ENCODE data around the gene METTL25B. TPM values are rescaled to one million over a fixed set of nuclear protein-coding genes. Genes with fewer than 3 reads are reported as not detected.

The METTL25B gene
- total RNA-seq, 4 donors from 2014 or later: 3.5 to 69.7 (median 29.4) TPM

DNA sequence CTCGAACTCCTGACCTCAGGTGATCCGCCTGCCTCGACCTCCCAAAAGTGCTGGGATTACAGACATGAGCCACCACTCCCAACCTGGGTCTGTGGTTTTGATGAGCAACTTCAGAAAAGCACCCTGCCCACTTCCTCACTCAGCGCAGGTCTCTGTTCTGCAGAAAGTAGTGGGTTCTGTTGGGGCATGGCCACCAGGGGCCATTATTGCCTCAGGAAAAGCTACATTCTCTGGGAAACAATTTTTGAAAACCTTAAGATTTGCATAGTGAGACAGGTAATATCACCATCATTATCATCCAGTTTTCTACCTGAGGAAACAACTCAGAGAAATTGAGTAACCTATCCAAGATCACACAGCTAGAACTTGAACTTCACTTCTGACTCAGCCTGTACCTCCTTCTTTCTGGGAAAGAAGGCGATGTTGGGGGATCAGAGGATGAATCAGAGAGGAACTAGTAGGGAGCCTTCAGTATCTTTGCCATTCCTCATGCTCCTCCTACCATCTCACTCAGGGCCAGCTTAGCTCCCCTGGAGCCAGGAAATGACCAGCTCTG, 44.0 kb upstream of the METTL25B start:
- H3K27me3 ChIP-seq: no peaks in the 10 kb centered on the region
- TF ChIP-seq, protein P1, sequence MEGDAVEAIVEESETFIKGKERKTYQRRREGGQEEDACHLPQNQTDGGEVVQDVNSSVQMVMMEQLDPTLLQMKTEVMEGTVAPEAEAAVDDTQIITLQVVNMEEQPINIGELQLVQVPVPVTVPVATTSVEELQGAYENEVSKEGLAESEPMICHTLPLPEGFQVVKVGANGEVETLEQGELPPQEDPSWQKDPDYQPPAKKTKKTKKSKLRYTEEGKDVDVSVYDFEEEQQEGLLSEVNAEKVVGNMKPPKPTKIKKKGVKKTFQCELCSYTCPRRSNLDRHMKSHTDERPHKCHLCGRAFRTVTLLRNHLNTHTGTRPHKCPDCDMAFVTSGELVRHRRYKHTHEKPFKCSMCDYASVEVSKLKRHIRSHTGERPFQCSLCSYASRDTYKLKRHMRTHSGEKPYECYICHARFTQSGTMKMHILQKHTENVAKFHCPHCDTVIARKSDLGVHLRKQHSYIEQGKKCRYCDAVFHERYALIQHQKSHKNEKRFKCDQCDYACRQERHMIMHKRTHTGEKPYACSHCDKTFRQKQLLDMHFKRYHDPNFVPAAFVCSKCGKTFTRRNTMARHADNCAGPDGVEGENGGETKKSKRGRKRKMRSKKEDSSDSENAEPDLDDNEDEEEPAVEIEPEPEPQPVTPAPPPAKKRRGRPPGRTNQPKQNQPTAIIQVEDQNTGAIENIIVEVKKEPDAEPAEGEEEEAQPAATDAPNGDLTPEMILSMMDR (IDR thresholded peaks at IDR 0.05): no peak
- no peak for TF ChIP-seq POLR2A (IDR thresholded peaks at IDR 0.05)
- H3K36me3 ChIP-seq: no peaks in the 10 kb centered on the region
- no peaks in the 10 kb centered on the region for H3K4me1 ChIP-seq
- no peak overlapping the region for H3K27ac ChIP-seq
- intact Hi-C loops (cut with DNase I; ENCODE audit: low total_unique reads): no loop called here
- H3K4me3 ChIP-seq: no peak overlapping the region
- DNase-seq: no peak
- no peaks in the 10 kb centered on the region for H3K9me3 ChIP-seq

DNA sequence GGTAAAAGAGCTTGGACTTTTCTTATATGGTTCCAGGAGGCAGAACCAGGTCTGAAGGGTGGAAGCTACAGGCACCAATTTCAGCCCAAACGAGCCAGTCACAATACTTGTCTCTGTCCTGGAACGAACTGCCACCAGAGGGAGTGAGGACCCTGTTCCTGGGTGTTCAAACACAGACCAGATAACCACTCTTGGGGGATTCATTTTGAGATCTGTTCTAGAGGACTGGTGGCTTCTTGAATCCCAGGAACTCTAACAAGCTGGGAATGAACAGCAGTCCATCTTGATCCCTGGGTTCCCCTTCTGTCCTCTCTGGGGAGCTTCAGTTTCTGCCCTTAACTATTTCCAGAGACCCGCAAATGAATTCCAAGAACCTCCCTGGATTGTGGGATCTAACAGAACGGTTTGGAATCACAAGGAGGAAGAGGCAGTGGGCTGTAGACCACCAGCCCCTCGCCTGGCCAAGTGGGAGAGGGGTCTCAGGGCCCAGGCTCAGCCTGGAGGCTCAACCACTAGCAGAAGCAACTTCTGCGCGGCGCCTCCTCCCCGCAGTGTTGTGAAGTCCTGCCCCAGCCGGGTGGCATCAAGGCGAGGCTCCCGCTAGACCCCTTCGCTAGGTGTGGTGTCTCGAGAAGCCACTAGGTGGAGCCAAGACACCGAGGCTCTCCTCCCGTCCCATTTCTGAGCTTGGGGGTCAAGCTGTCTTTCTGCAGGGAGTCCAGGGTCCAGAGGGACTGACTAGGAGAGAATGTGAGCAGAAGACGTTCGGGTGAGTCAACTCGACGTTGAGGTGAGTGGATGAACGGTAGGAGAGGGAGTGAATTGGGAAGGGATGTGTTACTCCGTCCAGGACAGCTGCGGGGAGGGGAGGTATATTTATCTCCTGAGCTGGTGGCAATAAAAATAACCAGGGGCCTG, 39.0 kb upstream of the METTL25B start:
- peak; percentile 82 to 83 for DNase-seq
- intact Hi-C loops (cut with DNase I; ENCODE audit: low total_unique reads): no loop called here
- Histone ChIP-seq H3K27me3 (no peaks in the 10 kb centered on the region), H3K4me3 (no peak overlapping the region), H3K36me3 (no peaks in the 10 kb centered on the region), H3K4me1 (no peaks in the 10 kb centered on the region), H3K9me3 (no peaks in the 10 kb centered on the region), H3K27ac (peak overlapping the region; percentile 13 to 70)
- no peak for TF ChIP-seq POLR2A (IDR thresholded peaks at IDR 0.05)
- TF ChIP-seq, protein P1 (IDR thresholded peaks at IDR 0.05): peak; percentile 92 to 97 (median 94)

DNA sequence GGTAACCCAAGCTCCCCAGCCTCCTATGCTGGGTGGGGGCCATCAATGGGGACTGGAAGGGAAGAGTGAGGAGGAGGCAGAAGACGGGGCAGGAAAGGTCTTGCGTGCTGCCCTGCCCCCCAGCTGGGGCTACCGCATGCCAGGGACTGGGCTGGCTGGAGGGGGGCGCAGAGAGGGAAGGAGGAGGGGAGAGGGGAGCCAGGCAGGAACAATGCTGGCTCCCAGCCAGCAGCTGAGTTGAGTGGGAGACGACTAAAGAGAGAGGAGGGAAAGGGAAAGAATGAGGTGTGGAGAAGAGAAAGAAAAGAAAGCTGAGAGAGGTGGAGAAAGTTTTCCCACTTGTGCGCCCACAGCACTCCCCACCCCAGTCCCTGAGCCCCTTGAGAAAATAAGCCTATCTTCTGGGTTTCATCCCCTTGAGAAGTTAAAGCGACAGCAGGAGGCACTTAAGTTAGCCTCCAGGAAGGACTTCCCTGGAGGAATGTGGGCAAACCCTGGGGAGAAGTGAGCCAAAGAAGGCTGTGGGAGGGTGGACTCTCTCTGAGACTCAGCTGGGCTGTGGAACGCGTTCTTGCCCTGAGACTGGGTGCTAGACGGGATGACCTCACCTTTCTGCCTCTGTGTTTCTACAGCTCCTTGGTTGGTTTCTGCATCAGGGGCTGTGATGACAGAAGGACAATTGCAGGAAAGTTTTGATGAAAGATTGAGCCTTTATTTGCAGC, 38.2 kb upstream of the METTL25B start:
- Histone ChIP-seq H3K4me3 (no peak overlapping the region), H3K36me3 (no peaks in the 10 kb centered on the region), H3K9me3 (no peaks in the 10 kb centered on the region), H3K4me1 (no peaks in the 10 kb centered on the region), H3K27ac (peak overlapping the region in 1 of 2 donors; percentile 70), H3K27me3 (no peaks in the 10 kb centered on the region)
- no peak for DNase-seq
- TF ChIP-seq, protein P1 (IDR thresholded peaks at IDR 0.05): no peak
- TF ChIP-seq POLR2A (IDR thresholded peaks at IDR 0.05): no peak
- intact Hi-C loops (cut with DNase I; ENCODE audit: low total_unique reads): loop anchor here (2.0 to 10.0 kb wide), 2 partner anchors 35 to 195 kb away; no protein-coding TSS in a partner anchor

DNA sequence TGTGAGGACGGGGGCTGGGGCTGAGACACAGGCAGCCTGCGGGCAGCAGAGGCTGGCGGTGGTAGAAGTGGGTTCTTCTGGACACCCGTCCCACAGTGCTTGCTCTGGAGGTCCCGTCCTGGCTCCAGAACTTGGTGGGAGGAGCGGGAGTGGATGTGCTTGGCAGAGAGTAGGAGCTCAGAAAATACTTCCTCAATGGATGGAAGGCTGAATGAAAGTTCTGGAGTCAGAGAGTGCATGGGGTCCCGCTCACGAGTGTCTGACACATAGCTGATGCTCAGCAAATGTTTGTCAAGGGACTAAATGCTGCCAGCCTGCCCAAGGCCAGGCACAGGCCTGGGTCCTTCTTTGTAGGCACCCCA, 37.6 kb upstream of the METTL25B start:
- intact Hi-C loops (cut with DNase I; ENCODE audit: low total_unique reads): loop anchor here (2.0 to 10.0 kb wide), 2 partner anchors 34 to 194 kb away; no protein-coding TSS in a partner anchor
- H3K27ac ChIP-seq: no peak overlapping the region
- no peaks in the 10 kb centered on the region for H3K27me3 ChIP-seq
- no peak for TF ChIP-seq POLR2A (IDR thresholded peaks at IDR 0.05)
- TF ChIP-seq, protein P1 (IDR thresholded peaks at IDR 0.05): no peak
- DNase-seq: no peak
- no peaks in the 10 kb centered on the region for H3K9me3 ChIP-seq
- H3K4me1 ChIP-seq: no peaks in the 10 kb centered on the region
- H3K36me3 ChIP-seq: no peaks in the 10 kb centered on the region
- H3K4me3 ChIP-seq: no peak overlapping the region

All from uterus (tissue), 4 donors.